GM21390 (cell line): Measurements from ENCODE around the gene BLZF1.
"Not testable (repeated sequence)": the region's sequence is repeated elsewhere in the genome, so short reads cannot be mapped to it uniquely, and the experiment has no call there.

Source experiments
- ATAC-seq: cut with Tn5 transposase; IDR thresholded peaks from one replicate; pipeline ENCODE4 v1.9.1; 2021; ENCODE audit not compliant: unreplicated experiment

BLZF1 gene

GRCh38 chr1:169348383-169349036 is 19.5 kb upstream of the BLZF1 start:
- ATAC-seq = no peak

- ATAC-seq = no peak
These were observed 7.6 kb upstream of the BLZF1 start for GRCh38 chr1:169360415-169360814.

GRCh38 chr1:169361281-169361680 is 6.7 kb upstream of the BLZF1 start:
- ATAC-seq = no peak

GRCh38 chr1:169363046-169363730 is 4.8 kb upstream of the BLZF1 start:
- peak; percentile 34 for ATAC-seq

- ATAC-seq = no peak
These were observed 3.0 kb upstream of the BLZF1 start for GRCh38 chr1:169364948-169365347.

- ATAC-seq = no peak
These were observed 804 bp upstream of the BLZF1 start for GRCh38 chr1:169367096-169367685.

- ATAC-seq = no peak
These were observed 393 bp downstream of the BLZF1 start for GRCh38 chr1:169368406-169368769.

GRCh38 chr1:169371404-169371803 is 3.4 kb downstream of the BLZF1 start:
- ATAC-seq = no peak

- no peak for ATAC-seq
These were observed 13.2 kb downstream of the BLZF1 start for GRCh38 chr1:169381162-169381561.

GRCh38 chr1:169383449-169383848 is 15.5 kb downstream of the BLZF1 start:
- no peak for ATAC-seq

GRCh38 chr1:169387399-169387798 is 19.4 kb downstream of the BLZF1 start:
- no peak for ATAC-seq

GRCh38 chr1:169390303-169390702 is 22.3 kb downstream of the BLZF1 start:
- ATAC-seq = peak; percentile 84

GRCh38 chr1:169392406-169392805 is 24.4 kb downstream of the BLZF1 start:
- ATAC-seq = no peak

GRCh38 chr1:169395955-169396354 is 28.0 kb downstream of the BLZF1 start:
- no peak for ATAC-seq

- ATAC-seq = not testable (repeated sequence)
These were observed 34.6 kb downstream of the BLZF1 start for GRCh38 chr1:169402578-169402977.

GRCh38 chr1:169408340-169408739 is 40.3 kb downstream of the BLZF1 start:
- not testable (repeated sequence) for ATAC-seq

GRCh38 chr1:169414952-169415351 is 47.0 kb downstream of the BLZF1 start:
- no peak for ATAC-seq

- no peak for ATAC-seq
These were observed 53.3 kb downstream of the BLZF1 start for GRCh38 chr1:169421309-169421708.

- no peak for ATAC-seq
These were observed 58.2 kb downstream of the BLZF1 start for GRCh38 chr1:169426174-169426705.

- ATAC-seq = peak; percentile 100
These were observed 59.2 kb downstream of the BLZF1 start, which contains the start of gene CCDC181 for GRCh38 chr1:169427081-169427641. Gene CCDC181, minus strand, starts transcription at chr1:169427474. Its CDS starts 2,547 bp downstream, at chr1:169424927.
